GM18526 (cell line): ENCODE measurements around the gene QRICH2.
A peak's percentile ranks its signal among the peaks of the same experiment; 100 is the strongest.

Source experiments
- POLR2A ChIP-seq: IDR thresholded peaks from 3 replicates; pipeline ENCODE4 v1.6.1; 2011; ENCODE audit not compliant: insufficient read length; ENCODE audit errors: extremely low read depth

The QRICH2 gene

GRCh38 chr17:76264755-76265623 is 43.1 kb downstream of the QRICH2 start, which contains the start of gene UBALD2:
TSS of gene UBALD2 (plus strand) at chr17:76265348. CDS start at chr17:76265506, 158 bp downstream.
- TF ChIP-seq POLR2A, result peak; percentile 88

- no peak for TF ChIP-seq POLR2A
Observed at GRCh38 chr17:76264425-76264754, 43.7 kb downstream of the QRICH2 start.

GRCh38 chr17:76263896-76264295 is 44.2 kb downstream of the QRICH2 start:
- TF ChIP-seq POLR2A, result no peak

GRCh38 chr17:76262732-76263344 is 45.2 kb downstream of the QRICH2 start:
- TF ChIP-seq POLR2A, result no peak

- TF ChIP-seq POLR2A, result no peak
Observed at GRCh38 chr17:76261421-76262215, 46.5 kb downstream of the QRICH2 start.

GRCh38 chr17:76260669-76261068 is 47.4 kb downstream of the QRICH2 start:
- TF ChIP-seq POLR2A, result peak; percentile 27

GRCh38 chr17:76260220-76260619 is 47.9 kb downstream of the QRICH2 start:
- no peak for TF ChIP-seq POLR2A

GRCh38 chr17:76255801-76256429 is 52.2 kb downstream of the QRICH2 start:
- no peak for TF ChIP-seq POLR2A

- no peak for TF ChIP-seq POLR2A
Observed at GRCh38 chr17:76254275-76254674, 53.8 kb downstream of the QRICH2 start.

GRCh38 chr17:76253841-76254240 is 54.2 kb downstream of the QRICH2 start:
- no peak for TF ChIP-seq POLR2A

GRCh38 chr17:76252040-76252954 is 55.8 kb downstream of the QRICH2 start:
- TF ChIP-seq POLR2A, result no peak

- no peak for TF ChIP-seq POLR2A
Observed at GRCh38 chr17:76251478-76252039, 56.5 kb downstream of the QRICH2 start.

- TF ChIP-seq POLR2A, result no peak
Observed at GRCh38 chr17:76250141-76250540, 57.9 kb downstream of the QRICH2 start.
